GM19395 (cell line): ENCODE results near the gene TPPP2.
"Not testable (repeated sequence)": the region's sequence is repeated elsewhere in the genome, so short reads cannot be mapped to it uniquely, and the experiment has no call there.

Experiments used
- ATAC-seq: cut with Tn5 transposase; IDR thresholded peaks from one replicate; pipeline ENCODE4 v1.9.1; 2021; ENCODE audit warnings: mild to moderate bottlenecking, moderate library complexity; ENCODE audit not compliant: unreplicated experiment

TPPP2 gene

DNA sequence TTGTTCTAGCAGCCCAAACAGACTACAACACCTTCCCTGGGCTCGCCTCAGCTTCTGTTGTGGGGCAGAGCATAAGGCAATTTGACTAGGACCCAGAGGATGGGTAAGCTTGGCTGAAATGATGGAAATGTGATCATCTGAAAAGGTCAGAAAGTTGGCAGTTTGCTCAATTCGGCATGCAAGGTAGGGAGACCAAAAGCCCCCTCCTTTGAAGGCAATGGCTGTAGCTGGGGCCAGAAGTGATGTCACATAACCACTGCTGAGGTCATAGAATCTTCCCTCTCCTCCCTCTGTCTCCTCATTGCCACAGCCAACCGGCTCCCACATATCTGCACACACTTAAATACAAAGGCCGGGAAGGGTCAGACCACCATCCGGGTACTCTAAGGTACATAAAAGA lies at the start of gene TPPP2:
TPPP2 (plus strand) TSS at position 301 of the 400 bp plus-strand sequence. CDS start 365 bp downstream, outside the sequence.
- no peak for ATAC-seq

DNA sequence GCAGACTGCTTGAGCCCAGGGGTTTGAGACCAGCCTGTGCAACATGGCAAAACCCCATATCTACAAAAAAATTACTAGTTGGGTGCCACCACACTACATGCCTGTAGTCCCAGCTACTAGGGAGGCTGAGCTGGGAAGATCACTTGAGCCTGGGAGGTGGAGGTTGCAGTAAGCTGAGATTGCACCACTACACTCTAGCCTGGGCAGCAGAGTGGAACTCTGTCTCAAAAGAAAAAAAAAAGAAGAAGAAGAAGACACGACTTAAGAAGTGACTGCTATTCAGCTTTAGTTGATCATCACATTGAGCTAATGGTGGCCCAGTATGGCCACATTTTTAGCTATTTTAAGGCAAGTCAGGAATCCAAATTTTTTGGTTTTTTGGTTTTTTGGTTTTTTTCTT lies 49.1 kb upstream of the TPPP2 start:
- ATAC-seq, result no peak

DNA sequence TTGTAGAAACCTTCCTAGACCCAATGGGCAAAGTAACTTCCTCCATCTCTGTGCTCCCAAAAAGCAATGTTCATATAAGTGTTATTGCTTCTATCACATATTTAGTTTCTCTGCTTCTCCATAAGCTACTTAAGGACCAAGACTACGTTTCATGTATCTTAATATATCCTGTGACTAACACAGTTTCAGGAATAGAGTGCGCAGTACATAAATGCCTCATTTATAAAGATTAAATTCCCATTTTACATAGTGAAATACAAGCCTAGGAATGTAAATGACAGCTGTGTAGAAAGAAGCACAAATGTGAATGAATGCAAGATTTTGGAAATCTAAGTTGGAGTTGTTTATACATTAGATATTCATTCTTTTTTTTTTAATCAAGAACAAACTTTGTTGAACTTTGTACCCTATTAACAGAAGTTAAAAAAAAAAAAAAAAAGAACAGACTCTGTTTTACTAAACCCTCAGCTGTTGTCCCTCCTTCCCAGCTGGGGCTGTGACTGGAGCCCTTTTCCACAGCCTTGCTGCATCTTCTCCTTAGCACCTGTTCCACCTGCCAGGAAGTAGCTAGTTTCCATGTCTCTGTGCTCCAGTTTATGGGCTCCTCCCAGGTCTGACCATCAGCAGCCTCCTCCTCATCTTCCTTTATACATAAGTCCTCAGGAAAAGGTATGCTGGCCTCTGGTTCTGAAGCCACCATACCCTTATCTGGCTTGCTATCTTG lies 47.2 kb upstream of the TPPP2 start:
- ATAC-seq, result no peak

DNA sequence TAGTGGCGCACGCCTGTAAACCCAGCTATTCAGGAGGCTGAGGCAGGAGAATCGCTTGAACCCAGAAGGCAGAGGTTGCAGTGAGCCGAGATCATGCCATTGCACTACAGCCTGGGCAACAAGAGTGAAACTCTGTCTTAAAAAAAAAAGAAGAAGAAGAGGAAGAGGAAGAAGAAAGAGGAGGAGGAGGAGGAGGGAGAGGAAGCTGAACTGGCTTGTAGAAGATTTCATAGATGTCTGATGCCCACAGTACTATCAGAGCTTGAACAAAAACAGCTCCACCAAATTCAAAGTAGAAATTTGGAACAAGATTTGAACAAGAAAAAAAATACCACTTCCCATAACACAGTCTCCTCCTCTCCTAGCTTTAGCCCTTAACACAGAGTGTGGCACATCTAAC lies 44.4 kb upstream of the TPPP2 start:
- ATAC-seq, result not testable (repeated sequence)

DNA sequence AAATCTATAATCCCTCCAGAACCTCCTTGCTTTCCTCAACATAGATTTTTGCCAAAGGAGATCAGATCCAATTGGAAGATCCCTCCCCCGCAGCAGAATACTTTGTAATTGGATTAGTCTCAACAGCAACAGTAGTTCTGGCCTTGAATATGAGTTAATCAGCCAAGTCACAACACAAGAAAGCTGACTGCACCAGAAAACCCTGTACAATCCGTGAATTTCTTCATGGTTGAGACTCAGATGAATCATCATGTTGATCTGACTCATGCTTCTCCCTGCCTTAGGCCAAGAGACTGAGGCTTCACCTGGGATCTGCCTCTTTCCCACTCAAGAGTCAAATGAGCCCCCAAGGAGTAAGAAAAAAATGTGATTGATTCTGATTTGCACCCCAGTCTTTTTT lies 43.2 kb upstream of the TPPP2 start:
- no peak for ATAC-seq

DNA sequence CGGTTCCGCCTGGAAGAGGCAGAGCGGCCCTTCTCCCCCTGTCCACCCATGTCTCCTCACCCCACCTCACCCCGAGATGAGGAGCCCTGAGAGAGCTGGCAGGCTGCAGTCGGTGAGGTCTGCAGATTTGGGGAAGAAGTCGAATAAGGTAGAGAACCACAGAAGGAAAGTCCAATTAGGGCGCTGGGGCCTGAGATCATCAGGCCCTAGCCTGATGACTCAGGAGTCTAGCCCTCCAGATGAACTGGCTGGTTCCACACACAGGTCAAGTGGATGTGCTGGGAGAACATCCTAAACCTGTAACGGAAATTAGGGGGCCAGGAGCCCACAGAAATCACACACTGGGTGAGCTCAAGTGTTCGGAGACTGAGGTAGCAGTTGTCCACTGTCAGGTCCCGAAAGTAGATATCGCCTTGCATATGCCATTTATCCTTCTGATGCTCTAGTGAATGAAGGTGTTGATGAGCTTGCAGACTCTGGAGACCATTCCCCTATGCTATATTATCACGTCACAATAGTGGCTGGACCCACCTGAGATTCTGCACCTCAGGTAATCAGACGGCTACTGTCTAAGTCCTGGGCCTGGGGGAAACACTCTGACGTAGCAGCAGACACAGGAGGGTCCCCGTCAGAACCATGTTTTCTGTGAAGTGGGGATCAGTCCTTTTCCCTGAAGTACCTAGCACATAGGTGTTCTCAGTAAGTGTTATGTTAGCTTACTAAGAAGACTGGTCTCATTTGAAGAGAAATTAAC lies 41.1 kb upstream of the TPPP2 start:
- ATAC-seq, result no peak

DNA sequence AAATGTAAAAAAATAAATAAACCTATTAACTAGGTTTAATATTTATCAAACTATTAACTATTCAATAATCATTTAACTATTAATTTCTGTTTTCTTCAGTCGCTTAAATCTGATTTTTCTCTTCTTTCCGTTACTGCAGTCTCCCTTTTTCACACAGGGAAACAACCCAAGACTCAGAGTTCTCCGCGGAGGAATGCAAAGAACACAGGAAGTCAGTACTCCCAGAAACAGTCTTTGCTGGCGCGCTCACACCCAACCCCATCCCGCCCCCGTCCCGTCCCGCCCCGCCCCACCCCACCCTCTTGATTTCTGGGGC lies 40.6 kb upstream of the TPPP2 start:
- no peak for ATAC-seq

DNA sequence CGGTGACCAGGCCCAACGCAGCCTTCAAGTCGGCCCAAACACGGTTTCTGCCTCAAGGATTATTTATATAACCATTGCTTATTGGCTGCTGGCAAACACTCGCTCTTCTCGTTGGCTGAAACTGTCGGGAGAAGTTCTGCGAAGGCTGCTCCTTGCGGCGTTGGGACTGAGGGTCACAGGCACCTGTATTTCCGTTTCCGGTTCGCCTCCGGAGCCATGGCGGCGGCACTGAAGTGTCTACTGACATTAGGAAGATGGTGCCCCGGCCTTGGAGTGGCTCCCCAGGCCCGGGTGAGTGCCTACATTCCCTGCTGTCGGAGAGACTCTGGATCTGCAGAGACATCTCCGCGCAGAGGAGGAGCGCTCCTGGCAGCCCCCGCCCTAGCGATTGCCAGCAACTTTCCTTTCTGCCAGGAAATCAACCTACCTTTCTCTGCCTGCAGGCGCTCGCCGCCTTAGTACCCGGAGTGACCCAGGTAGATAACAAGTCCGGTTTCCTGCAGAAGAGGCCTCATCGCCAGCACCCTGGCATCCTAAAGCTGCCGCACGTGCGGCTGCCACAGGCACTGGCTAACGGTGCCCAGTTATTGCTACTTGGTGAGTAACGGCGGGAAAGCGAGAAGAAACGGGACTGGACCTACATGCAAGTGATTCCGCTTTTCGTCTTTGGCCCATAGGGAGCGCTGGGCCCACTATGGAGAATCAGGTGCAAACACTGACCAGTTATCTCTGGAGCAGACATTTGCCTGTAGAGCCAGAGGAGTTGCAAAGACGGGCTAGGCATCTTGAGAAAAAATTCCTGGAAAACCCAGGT lies 40.0 kb upstream of the TPPP2 start, which contains the start of gene METTL17:
METTL17 (plus strand) TSS at position 194 of the 814 bp plus-strand sequence; CDS start at position 217, 23 bp downstream.
- peak; percentile 97 for ATAC-seq

DNA sequence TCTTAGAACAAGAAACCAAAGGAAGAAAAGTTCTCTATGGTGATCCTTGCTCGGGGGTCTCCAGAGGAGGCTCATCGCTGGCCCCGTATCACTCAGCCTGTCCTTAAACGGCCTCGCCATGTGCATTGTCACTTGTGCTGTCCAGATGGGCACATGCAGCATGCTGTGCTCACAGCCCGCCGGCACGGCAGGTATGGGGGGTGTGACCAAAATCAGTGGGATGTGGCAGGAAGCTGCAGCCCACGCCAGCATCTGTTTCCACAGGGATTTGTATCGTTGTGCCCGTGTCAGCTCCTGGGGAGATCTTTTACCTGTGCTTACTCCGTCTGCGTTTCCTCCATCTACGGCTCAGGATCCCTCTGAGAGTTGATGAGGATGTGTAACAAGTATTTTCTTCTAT lies 33.5 kb upstream of the TPPP2 start:
- ATAC-seq, result no peak

DNA sequence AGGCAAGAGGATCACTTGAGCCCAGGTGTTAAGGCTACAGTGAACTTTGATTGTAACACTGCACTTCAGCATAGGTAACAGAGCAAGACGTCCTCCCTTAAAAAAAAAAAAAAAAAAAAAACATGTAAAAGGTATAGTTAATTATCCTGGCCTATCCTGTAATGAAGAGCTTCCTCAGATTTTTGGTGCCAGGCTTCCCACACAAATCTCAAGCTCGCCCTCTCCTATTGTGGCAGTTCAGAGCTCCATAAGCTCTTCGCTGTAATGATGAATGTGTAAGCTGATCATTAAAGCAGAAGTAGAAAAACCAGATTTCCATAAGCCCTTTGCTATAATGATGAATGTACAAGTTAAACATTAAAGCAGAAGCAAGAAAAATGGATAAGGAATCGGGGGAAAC lies 32.9 kb upstream of the TPPP2 start:
- ATAC-seq, result no peak

DNA sequence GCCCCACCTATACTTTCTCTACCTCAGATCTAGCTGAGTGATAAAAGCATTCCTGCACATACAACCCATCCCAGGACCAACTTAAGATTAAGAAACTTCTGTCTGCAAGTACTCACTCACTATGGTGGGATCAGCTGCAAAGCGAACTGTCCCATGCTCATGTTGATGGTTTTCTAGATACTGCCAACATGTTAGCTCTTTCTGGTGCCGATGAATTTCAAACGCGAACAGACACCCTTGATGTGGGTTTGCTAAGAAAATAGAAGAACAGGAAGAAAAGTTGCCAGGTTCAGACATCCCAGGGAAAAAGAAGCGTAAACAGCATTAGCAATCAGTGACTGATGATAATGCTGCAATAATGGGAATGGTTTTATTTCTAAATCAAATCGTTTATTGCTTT lies 32.5 kb upstream of the TPPP2 start:
- ATAC-seq, result no peak

DNA sequence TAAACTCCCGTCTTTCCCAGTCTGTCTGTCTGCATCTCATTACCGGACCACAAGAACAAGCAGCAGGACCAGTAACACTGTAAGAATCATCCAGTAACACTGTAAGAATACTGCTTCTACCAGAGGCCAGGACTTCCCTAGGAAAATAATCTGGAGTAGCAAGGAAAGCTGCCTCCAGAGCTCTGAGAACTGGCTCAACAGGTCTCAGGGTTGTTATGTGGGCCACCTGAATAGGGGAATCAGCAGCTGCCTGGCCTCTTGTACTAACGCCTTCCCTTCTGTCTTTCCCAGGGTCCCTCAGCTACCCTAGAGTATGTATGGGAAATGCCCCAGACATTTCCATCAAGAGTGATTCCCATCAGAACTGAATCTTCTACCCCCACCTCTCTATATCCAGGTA lies 31.9 kb upstream of the TPPP2 start:
- ATAC-seq, result no peak

DNA sequence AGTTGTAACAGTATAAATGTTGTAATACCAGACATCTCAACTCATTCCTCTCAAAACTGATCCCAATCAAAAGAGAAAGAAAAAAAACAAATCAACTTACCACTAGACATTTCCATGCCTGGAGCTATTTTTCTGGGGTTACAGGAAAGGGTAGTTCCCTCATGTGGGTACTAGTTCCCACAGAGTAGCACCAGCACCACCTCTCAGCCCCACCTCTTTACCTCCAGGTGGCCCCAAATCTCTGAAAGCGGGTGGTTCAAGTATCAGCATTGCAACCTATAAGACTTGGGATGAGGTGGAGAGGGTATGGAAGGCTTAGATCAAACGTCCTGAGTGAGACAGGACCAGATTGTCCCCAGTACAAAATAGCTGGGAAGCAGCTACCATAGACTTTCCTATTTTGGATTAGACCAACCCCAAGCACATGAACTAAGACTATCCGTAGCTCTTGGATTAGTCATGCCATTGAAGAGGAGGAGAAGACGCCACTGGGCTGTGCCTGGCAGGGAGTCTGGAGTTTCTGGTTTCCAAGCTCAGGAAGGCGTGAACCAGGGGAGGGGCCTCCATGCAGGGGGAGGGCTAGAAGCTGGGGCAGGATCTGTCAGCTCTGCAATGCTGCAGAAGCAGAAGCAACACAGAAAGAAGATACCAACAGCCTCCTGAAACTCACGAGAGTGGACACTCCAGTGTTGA lies 31.2 kb upstream of the TPPP2 start, which contains the start of gene SLC39A2:
SLC39A2 (plus strand) TSS at position 620 of the 693 bp plus-strand sequence. CDS start 154 bp downstream, outside the sequence.
- no peak for ATAC-seq

DNA sequence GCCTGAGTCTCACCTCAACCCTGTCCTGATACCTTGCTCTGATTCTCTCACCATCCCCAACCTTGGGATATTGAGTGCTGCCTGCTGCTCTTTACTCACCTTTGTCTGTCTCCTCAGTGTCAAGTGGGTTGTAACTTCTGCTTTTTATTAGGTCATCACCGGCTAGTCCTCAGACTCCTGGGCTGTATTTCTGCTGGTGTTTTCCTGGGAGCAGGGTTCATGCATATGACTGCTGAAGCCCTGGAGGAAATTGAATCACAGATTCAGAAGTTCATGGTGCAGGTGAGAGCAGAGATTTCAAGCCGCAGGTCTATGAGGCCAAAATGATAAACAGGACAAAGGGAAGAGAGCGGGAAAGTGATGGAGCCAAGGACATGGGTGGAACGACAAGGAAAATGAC lies 30.4 kb upstream of the TPPP2 start:
- no peak for ATAC-seq

DNA sequence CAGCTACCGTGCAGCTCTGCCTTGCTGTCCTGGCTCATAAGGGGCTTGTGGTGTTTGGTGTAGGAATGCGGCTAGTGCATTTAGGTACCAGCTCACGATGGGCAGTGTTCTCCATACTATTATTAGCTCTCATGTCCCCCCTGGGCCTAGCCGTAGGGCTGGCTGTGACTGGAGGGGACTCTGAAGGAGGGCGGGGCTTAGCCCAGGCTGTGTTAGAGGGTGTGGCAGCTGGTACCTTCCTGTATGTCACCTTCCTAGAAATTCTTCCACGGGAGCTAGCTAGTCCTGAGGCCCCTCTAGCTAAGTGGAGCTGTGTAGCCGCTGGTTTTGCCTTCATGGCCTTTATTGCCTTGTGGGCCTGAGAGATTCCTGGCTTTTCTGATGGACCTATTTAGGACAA lies 28.8 kb upstream of the TPPP2 start:
- ATAC-seq, result no peak

DNA sequence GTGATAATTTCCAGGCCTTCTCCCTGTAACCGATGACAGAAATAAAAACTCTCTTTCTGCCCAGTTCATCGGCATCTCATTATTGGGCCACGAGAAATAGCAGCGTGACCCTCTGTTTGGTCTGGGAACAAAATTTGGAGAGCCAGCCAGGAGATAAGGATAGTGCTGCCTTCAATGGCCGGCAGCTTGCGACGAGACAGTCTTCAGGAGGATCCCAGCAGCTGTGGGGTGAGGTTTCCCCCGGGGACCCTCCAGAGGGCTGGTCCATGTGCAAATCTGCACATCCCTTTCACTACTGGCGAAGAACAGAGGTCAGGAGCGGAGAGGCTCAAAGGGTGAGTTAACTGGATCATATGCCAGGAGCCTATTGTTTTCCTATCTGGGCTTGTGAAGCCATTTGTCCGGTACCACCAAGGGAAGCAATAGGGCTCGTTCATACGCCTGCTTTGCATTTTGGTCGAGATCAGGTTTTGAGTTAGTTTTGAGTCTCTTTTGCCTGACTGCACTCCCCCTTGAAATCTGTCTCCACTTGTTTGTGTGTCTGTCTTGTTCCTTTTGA lies 26.1 kb upstream of the TPPP2 start:
- no peak for ATAC-seq

DNA sequence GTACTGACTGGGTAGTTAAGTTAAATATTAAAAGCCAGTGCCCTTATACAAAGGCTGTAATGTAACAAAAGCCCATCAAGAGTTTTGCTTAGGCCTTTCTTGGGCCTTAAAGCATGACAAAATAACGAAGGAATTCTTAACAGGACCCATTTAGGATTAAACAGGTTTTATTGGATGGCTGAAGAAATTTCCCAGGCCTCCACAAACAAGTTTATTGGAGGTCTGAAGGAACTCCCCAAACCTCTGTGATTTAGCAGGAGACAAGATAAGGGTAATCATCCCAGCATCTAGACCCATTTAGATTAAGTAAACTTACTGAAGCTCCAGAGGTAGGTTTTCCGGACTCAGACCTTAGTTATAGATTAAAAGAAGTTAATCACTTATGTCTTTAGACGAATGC lies 20.3 kb upstream of the TPPP2 start:
- not testable (repeated sequence) for ATAC-seq

DNA sequence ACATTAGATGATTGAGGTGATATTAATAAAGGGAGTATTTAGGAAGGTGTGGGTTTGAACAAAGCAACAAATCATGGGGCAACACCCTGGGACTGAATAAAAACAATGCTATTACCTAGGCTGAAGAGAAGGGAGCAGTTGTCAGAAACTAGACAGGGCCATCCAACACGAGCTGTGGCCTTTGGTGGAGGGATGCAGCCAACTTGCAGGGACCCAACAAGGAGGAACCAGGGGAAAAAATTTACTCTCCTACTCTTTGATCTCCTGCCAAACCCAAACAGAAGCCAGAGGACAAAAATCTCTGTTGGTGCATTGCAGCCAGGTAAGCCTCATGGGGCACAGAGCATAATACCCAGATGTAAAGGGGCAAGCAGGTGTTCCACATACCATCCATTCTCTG lies 18.9 kb upstream of the TPPP2 start:
- ATAC-seq, result no peak

DNA sequence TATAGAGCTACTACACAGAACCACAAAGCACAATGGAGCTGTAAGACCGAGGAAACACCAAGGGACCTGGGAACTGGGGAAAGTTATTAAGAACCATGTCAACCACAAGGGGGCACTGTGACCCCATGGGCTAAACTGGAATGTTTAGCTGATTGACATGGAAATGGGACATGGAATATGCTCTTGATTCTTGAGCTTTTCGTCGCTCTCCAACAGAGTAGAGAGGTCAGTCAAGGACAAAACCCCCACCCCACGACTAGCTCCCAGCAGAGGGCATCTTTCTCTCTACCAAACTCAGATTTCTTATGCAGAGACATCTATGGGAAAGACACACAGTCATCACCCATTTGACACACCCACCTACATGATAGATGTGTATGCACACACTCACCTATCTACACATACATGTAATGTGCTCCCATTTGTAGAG lies 15.2 kb upstream of the TPPP2 start:
- ATAC-seq, result peak; percentile 54

DNA sequence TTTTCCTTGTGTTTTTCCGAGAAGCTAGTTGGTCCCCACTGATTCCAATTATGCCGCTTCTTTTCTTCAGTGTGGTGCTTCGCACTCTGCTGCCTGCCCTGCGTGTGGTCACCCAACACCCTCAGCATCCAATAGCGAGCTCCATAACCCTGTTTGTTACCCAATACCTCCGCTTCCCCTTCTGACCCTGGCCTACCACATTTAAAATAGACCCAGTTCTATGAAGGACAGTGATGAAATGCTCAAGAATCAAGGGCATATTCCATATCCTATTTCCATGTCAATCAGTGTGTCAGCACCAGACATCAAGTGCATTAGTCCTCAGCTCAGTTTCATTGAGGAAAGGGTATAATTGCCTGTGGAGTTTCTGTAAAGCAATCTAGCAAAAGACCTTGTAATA lies 14.7 kb upstream of the TPPP2 start:
- no peak for ATAC-seq
